ENCODE measurements around the gene ERAL1. TPM values are rescaled to one million over a fixed set of nuclear protein-coding genes. Genes with fewer than 3 reads are reported as not detected.

The ERAL1 gene
- 73.5 to 91.3 TPM (median 88.3 TPM) in 5 replicates for total RNA-seq (2022; extraction: Qiagen RNA extraction; ENCODE audit: low read depth)

GRCh38 chr17:28854457-28855335 lies at the start of gene ERAL1:
Gene ERAL1 (plus strand): TSS chr17:28855016. CDS start chr17:28855035, 19 bp downstream.

GRCh38 chr17:28842282-28843012 lies 12.4 kb upstream of the ERAL1 start, which contains the start of gene FAM222B:
Gene FAM222B (minus strand): TSS chr17:28842790. CDS start chr17:28766667, 76,123 bp downstream.

GRCh38 chr17:28896884-28897768 lies 42.3 kb downstream of the ERAL1 start, which contains the start of gene FLOT2:
Gene FLOT2 (minus strand): TSS chr17:28897733. CDS start chr17:28897574, 159 bp downstream.

GRCh38 chr17:28902819-28903545 lies 48.2 kb downstream of the ERAL1 start, which contains the start of gene DHRS13:
Gene DHRS13 (minus strand): TSS chr17:28903079. CDS start chr17:28902944, 135 bp downstream.

Other genes starting within 250 kb of the ERAL1 start
- gene RSKR, start 240.8 kb upstream of the ERAL1 start, total RNA-seq (2022; extraction: Qiagen RNA extraction; ENCODE audit: low read depth): 2.5 to 4.6 TPM (median 3.8 TPM) in 5 replicates
- 50.8 to 63.8 TPM (median 58.0 TPM) in 5 replicates for gene BLTP2, start 209.9 kb upstream of the ERAL1 start, total RNA-seq (2022; extraction: Qiagen RNA extraction; ENCODE audit: low read depth)
- 80.3 to 84.5 TPM (median 82.4 TPM) in 5 replicates for gene SDF2, start 193.1 kb upstream of the ERAL1 start, total RNA-seq (2022; extraction: Qiagen RNA extraction; ENCODE audit: low read depth)
- 67.1 to 72.5 TPM (median 71.6 TPM) in 5 replicates for gene SUPT6H, start 192.8 kb upstream of the ERAL1 start, total RNA-seq (2022; extraction: Qiagen RNA extraction; ENCODE audit: low read depth)
- gene PROCA1, start 143.1 kb upstream of the ERAL1 start, total RNA-seq (2022; extraction: Qiagen RNA extraction; ENCODE audit: low read depth): 0.88 to 1.8 TPM (median 1.3 TPM) in 5 replicates
- 200 to 242 TPM (median 235 TPM) in 5 replicates for gene RAB34, start 137.1 kb upstream of the ERAL1 start, total RNA-seq (2022; extraction: Qiagen RNA extraction; ENCODE audit: low read depth)
- gene RPL23A, start 135.0 kb upstream of the ERAL1 start, total RNA-seq (2022; extraction: Qiagen RNA extraction; ENCODE audit: low read depth): 1,948 to 2,533 TPM (median 2,127 TPM) in 5 replicates
- gene TLCD1, start 128.8 kb upstream of the ERAL1 start, total RNA-seq (2022; extraction: Qiagen RNA extraction; ENCODE audit: low read depth): 28.8 to 45.3 TPM (median 43.0 TPM) in 5 replicates
- 3.3 to 4.7 TPM (median 4.5 TPM) in 5 replicates for gene NEK8, start 126.2 kb upstream of the ERAL1 start, total RNA-seq (2022; extraction: Qiagen RNA extraction; ENCODE audit: low read depth)
- 60.4 to 85.7 TPM (median 78.9 TPM) in 5 replicates for gene TRAF4, start 111.0 kb upstream of the ERAL1 start, total RNA-seq (2022; extraction: Qiagen RNA extraction; ENCODE audit: low read depth)
- 31.7 to 38.7 TPM (median 35.9 TPM) in 5 replicates for gene FAM222B, start 12.2 kb upstream of the ERAL1 start, total RNA-seq (2022; extraction: Qiagen RNA extraction; ENCODE audit: low read depth)
- 71.3 to 83.8 TPM (median 81.1 TPM) in 5 replicates for gene FLOT2, start 42.7 kb downstream of the ERAL1 start, total RNA-seq (2022; extraction: Qiagen RNA extraction; ENCODE audit: low read depth)
- gene DHRS13, start 48.1 kb downstream of the ERAL1 start, total RNA-seq (2022; extraction: Qiagen RNA extraction; ENCODE audit: low read depth): 4.8 to 6.1 TPM (median 5.7 TPM) in 5 replicates
- 28.3 to 36.2 TPM (median 31.9 TPM) in 5 replicates for gene PHF12, start 96.5 kb downstream of the ERAL1 start, total RNA-seq (2022; extraction: Qiagen RNA extraction; ENCODE audit: low read depth)
- gene SEZ6, start 151.0 kb downstream of the ERAL1 start, total RNA-seq (2022; extraction: Qiagen RNA extraction; ENCODE audit: low read depth): not detected in 5 replicates
- 0.19 to 0.21 TPM (median 0.19 TPM) in 3 of 5 replicates, not detected in the others for gene PIPOX, start 188.1 kb downstream of the ERAL1 start, total RNA-seq (2022; extraction: Qiagen RNA extraction; ENCODE audit: low read depth)